Large intestine (tissue), 3 donors: Measurements from ENCODE around the gene CSTPP1. TPM values are rescaled to one million over a fixed set of nuclear protein-coding genes. Genes with fewer than 3 reads are reported as not detected.

Experiments used
- DNase-seq, 2 donors: peaks; one replicate each; pipeline versions ENCODE4 v3.0.0 to v3.0.0-alpha.2; 2013
- H3K27ac ChIP-seq: one replicate; pipeline ENCODE4 v1.5.1; 2013; ENCODE audit warnings: low read length
- H3K27me3 ChIP-seq: 2 replicates; pipeline ENCODE4 v1.6.1; 2013; ENCODE audit warnings: low read length; ENCODE audit not compliant: control insufficient read depth, insufficient read depth
- H3K36me3 ChIP-seq: 2 replicates; pipeline ENCODE4 v1.6.1; 2013; ENCODE audit warnings: low read length; ENCODE audit not compliant: control insufficient read depth, insufficient read depth
- H3K4me1 ChIP-seq: one replicate; pipeline ENCODE4 v1.6.1; 2013; ENCODE audit warnings: low read length; ENCODE audit not compliant: control insufficient read depth, insufficient read depth
- H3K4me3 ChIP-seq: one replicate; pipeline ENCODE4 v1.5.1; 2013; ENCODE audit warnings: low read length
- H3K9me3 ChIP-seq: one replicate; pipeline ENCODE4 v1.6.1; 2013; ENCODE audit warnings: mild to moderate bottlenecking, low read depth, low read length, moderate library complexity; ENCODE audit not compliant: control insufficient read depth
- WGBS: methylation state at CpG from one replicate; pipeline ENCODE4 v1.1.5; 2013; ENCODE audit warnings: low lambda C conversion rate; ENCODE audit not compliant: insufficient coverage; 5-methylcytosine and 5-hydroxymethylcytosine counted together
- polyA plus RNA-seq: library from polyadenylated mRNA; unstranded; fragments of 120-200 nt; gene quantifications from one replicate; pipeline ENCODE4 v1.2.1, GENCODE V29; 2013

CSTPP1 gene
- polyA plus RNA-seq, 1 donor: 32.9 TPM

DNA sequence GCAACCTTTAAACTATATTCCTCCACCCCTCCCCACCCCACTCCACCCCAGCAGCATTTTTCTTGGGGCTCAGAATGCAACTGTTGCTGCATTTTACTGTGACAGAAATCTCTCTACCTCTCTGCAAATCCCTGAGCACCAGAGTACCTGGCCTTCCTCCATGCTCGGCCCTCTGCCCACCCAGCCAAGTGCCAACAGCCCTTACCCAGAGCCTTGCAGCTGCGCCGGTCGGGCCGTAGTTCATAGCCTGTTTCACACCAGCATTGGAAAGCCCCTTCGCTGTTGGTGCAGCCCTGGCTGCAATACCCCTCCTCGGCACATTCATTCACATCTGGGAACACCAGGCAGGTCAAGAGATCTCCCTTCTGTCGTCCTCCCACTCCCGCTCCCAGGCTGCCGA lies 41.6 kb upstream of the CSTPP1 start:
- no CpG with 5 or more reads among the region's 10 CpGs for WGBS
- no peak for DNase-seq
- Histone ChIP-seq H3K9me3 (no peaks in the 10 kb centered on the region), H3K4me1 (no peaks in the 10 kb centered on the region), H3K27me3 (no peaks in the 10 kb centered on the region), H3K4me3 (no peak overlapping the region), H3K36me3 (peaks cover 34% of the 10 kb centered on the region), H3K27ac (no peak overlapping the region)

DNA sequence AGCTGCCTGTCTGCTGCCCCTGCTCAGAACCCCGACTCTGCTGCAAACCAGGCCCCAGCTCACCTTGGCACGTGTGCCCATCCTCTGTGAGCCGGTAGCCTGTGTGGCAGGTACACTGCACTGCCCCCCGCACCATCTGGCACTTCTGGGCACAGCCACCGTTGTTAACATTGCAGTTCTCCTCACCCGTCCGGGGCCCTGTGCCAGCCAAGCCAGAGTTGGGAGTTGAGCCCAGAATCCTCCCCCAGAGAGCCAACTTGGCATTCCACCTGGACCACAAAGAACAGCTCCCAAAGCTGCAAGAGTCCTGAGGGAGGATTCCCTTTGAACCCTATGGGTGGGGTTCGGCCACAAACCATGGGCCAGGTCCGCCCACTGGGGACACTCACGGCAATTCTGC lies 40.7 kb upstream of the CSTPP1 start:
- peaks cover 36% of the 10 kb centered on the region for H3K36me3 ChIP-seq
- no peaks in the 10 kb centered on the region for H3K4me1 ChIP-seq
- no CpG with 5 or more reads among the region's 10 CpGs for WGBS
- H3K9me3 ChIP-seq: no peaks in the 10 kb centered on the region
- H3K4me3 ChIP-seq: no peak overlapping the region
- H3K27ac ChIP-seq: no peak overlapping the region
- no peaks in the 10 kb centered on the region for H3K27me3 ChIP-seq
- no peak for DNase-seq

DNA sequence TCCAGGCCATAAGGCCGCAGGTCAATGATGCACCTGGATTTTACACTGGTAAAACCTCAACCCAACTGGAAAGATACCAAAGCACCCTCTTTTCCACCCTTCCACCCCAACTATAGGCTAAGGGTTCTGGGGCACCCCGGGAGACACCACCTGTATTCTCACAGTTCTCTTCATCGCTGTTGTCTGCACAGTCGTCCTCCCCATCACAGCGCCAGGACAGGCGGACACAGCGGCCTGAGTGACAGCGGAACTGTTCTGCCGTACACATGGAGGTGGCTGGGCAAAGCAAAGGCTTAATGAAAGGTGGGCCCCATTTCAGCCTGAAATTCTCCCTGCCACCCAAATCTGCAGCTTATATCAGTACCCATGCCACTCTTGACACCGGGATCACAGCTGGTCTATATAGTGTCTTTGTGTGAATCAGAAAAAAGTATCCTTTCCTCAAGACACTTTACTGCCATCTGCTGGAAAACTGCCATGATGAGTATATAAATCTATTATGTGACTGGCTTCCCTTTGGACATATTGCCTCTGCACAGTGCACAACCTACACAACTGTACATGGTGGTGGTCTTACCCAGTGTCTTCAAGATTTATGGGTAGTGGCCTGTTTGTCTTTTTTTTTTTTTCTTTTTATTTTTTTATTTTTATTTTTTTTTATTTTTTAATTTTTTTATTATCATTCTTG lies 39.7 kb upstream of the CSTPP1 start:
- no peak overlapping the region for H3K4me3 ChIP-seq
- peaks cover 36% of the 10 kb centered on the region for H3K36me3 ChIP-seq
- H3K4me1 ChIP-seq: no peaks in the 10 kb centered on the region
- H3K9me3 ChIP-seq: no peaks in the 10 kb centered on the region
- H3K27me3 ChIP-seq: no peaks in the 10 kb centered on the region
- no peak overlapping the region for H3K27ac ChIP-seq
- DNase-seq: no peak
- WGBS: no CpG with 5 or more reads among the region's 10 CpGs

DNA sequence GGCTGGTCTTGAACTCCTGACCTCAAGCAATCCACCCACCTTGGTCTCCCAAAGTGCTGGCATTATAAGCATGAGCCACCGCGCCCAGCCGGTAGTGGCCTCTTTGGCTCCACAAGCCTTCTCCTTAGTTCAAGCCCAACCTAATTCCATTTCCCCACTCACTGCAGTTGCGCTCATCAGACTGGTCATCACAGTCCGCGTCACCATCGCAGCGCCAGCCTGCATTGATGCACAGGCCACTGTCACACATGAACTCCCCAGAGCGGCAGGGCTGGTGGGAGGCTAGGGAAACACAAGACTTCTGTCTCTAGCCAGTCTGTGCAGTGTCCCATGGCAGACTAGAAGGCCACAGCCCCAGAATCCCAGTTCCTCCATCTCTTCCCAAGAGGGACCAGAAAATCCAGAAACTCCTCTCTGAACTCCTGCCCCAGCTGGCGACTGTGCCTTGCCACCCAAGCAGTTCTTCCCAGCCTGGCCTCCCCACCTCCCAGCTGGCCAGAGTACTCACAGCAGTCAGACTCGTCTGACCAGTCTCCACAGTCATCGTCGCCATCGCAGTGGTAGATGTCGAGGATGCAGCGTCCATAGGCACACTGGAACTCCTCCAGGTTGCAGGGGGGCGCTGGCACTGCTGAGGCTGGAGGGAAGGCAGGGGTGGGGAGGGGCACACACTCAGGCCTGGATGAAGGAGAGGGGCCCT lies 38.0 kb upstream of the CSTPP1 start:
- no peak for DNase-seq
- no peaks in the 10 kb centered on the region for H3K4me1 ChIP-seq
- H3K27ac ChIP-seq: no peak overlapping the region
- no peak overlapping the region for H3K4me3 ChIP-seq
- WGBS: no CpG with 5 or more reads among the region's 17 CpGs
- peaks cover 28% of the 10 kb centered on the region for H3K36me3 ChIP-seq
- H3K27me3 ChIP-seq: no peaks in the 10 kb centered on the region
- no peaks in the 10 kb centered on the region for H3K9me3 ChIP-seq

DNA sequence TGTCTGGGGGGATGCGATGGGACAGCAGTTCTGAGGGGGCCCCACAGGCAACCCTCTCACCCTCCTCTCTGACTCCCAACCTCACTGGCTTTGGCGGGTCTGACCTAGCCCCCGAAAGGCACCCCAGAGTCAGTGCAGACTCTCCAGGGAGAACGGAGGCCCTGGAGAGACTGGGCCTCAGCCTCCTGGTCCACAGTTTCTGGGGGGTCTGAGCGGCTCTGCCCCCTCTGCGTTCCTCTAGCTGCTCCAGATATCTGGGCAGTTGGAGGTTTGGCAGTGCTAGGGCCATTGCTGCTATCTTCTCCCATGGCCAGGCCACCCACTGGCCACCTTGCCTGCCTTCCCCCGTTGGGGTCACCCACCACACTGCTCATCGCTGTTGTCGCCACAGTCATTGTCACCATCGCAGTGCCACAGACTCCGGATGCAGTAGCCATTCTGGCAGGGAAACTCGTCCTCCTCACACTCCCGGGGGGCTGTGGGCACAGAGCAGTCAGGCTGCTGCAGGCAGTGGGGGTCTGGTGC lies 37.0 kb upstream of the CSTPP1 start:
- Histone ChIP-seq H3K27ac (no peak overlapping the region), H3K36me3 (peaks cover 26% of the 10 kb centered on the region), H3K4me1 (no peaks in the 10 kb centered on the region), H3K9me3 (no peaks in the 10 kb centered on the region), H3K4me3 (no peak overlapping the region), H3K27me3 (no peaks in the 10 kb centered on the region)
- DNase-seq: no peak
- WGBS: no CpG with 5 or more reads among the region's 13 CpGs

DNA sequence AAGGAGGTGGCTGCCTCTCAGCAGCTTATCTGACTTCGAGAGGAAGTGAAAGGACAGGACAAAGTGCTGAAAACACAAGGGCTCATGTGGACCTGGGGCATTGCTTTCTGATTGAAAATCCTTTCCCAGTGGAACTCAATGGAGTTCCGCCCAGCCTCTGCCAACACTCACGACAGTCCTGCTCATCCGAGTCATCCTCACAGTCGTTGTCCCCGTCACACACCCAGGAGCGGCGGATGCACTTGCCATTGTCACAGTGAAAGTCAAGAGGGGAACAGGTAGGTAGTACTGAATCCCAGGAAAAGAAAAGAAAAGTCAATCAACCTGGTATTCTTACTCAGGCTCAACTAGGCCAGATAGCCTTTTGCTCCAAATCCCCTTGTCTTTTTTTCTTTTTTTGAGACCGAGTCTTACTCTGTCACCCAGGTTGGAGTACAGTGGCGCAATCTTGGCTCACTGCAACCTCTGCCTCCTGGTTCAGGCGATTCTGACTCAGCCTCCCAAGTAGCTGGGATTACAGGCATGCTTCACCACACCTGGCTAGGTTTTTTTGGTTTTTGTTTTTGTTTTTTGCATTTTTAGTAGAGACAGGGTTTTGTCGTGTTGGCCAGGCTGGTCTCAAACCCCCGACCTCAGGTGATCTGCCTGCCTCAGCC lies 36.3 kb upstream of the CSTPP1 start:
- DNase-seq: no peak
- H3K36me3 ChIP-seq: peaks cover 25% of the 10 kb centered on the region
- no peaks in the 10 kb centered on the region for H3K27me3 ChIP-seq
- H3K27ac ChIP-seq: no peak overlapping the region
- WGBS: no CpG with 5 or more reads among the region's 13 CpGs
- no peaks in the 10 kb centered on the region for H3K9me3 ChIP-seq
- H3K4me3 ChIP-seq: no peak overlapping the region
- no peaks in the 10 kb centered on the region for H3K4me1 ChIP-seq

DNA sequence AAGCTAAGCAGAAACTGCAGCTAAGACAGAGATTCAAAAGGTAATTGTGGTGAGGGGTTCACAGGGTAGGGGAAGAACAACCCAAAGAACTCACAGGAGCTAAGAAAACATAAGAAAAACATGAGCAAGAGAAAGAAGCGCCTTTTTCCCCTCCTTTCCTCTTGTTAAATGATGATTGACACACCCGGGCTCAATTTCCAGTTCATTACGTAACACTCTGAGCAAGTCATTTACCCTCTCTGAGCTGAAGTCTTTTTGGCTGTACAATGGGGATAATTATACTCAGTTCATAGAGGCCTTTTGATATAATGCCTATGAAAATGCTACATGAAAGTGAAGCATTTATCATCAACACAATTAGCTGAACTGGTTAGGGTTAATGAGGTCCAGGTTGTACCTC lies 35.4 kb upstream of the CSTPP1 start:
- H3K36me3 ChIP-seq: peaks cover 18% of the 10 kb centered on the region
- no peaks in the 10 kb centered on the region for H3K27me3 ChIP-seq
- H3K4me1 ChIP-seq: no peaks in the 10 kb centered on the region
- no peak for DNase-seq
- H3K4me3 ChIP-seq: no peak overlapping the region
- H3K27ac ChIP-seq: no peak overlapping the region
- no peaks in the 10 kb centered on the region for H3K9me3 ChIP-seq
- 67% methylated on average over 1 of the region's 3 CpGs for WGBS

DNA sequence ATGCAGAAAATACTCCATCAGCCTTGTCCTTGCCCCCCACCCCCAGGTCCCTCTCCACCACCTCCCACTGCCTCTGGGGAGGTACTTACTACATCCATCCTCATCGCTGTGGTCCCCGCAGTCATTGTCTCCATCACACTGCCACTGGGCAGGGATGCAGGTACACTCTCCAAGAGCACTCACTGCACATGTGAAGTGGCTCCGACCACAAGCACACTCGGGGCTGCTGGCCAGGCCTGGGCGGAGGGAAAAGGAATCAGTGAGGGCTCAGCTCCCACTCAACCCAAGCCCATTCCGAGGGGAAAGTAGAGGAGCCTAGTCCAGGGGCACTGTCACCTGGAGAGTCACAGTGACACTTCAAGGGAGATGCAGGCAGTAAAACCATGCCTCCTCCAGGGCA lies 33.9 kb upstream of the CSTPP1 start:
- no peak overlapping the region for H3K4me3 ChIP-seq
- no peaks in the 10 kb centered on the region for H3K9me3 ChIP-seq
- no peak for DNase-seq
- no CpG with 5 or more reads among the region's 6 CpGs for WGBS
- no peaks in the 10 kb centered on the region for H3K4me1 ChIP-seq
- H3K27ac ChIP-seq: no peak overlapping the region
- no peaks in the 10 kb centered on the region for H3K27me3 ChIP-seq
- peaks cover 18% of the 10 kb centered on the region for H3K36me3 ChIP-seq

DNA sequence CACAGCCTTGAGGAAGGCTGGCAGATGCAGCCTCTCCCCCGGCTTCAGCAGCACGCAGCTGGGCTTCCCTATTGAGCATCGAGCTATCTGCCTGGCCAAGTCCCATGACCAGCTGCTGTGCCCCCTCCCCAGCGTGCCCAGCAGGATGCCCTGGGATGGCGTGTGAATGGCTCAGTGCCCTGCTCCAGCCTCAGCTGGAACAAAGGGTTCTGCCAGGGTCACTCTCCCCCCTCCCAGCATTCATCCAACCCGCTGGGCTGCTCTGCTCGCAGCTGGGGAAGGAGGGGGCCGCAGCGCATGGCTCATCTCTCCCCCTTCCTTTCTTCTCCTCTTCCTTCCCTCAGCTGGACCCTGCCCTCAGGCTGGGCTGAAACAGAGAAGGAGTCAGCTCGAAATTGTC lies 32.7 kb upstream of the CSTPP1 start:
- Histone ChIP-seq H3K27me3 (no peaks in the 10 kb centered on the region), H3K27ac (no peak overlapping the region), H3K9me3 (no peaks in the 10 kb centered on the region), H3K4me3 (no peak overlapping the region), H3K36me3 (peaks cover 12% of the 10 kb centered on the region), H3K4me1 (peaks cover 3% of the 10 kb centered on the region)
- WGBS: no CpG with 5 or more reads among the region's 10 CpGs
- DNase-seq: no peak

DNA sequence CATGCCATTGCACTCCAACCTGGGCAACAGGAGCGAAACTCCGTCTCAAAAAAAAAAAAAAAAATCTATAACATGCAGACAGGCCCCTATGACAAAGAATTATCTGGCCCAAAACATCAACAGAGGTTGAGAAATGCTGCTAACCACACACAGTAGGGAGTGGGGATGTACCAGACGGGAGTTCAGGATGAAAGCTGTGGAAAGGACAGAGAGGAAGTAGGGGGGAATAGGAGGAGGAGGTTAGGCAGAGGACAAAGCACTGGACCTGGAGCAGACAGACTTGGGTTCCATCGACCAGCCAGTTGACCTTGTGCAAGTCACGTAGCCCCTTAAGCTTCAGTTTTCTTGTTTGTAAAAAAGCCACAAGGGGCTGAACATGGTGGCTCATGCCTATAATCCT lies 30.8 kb upstream of the CSTPP1 start:
- Histone ChIP-seq H3K9me3 (no peaks in the 10 kb centered on the region), H3K4me3 (no peak overlapping the region), H3K4me1 (peaks cover 3% of the 10 kb centered on the region), H3K36me3 (peaks cover 3% of the 10 kb centered on the region), H3K27ac (no peak overlapping the region), H3K27me3 (no peaks in the 10 kb centered on the region)
- no CpG with 5 or more reads among the region's 5 CpGs for WGBS
- no peak for DNase-seq
